ENCODE measurements around the gene ASF1A.

Gene ASF1A

DNA sequence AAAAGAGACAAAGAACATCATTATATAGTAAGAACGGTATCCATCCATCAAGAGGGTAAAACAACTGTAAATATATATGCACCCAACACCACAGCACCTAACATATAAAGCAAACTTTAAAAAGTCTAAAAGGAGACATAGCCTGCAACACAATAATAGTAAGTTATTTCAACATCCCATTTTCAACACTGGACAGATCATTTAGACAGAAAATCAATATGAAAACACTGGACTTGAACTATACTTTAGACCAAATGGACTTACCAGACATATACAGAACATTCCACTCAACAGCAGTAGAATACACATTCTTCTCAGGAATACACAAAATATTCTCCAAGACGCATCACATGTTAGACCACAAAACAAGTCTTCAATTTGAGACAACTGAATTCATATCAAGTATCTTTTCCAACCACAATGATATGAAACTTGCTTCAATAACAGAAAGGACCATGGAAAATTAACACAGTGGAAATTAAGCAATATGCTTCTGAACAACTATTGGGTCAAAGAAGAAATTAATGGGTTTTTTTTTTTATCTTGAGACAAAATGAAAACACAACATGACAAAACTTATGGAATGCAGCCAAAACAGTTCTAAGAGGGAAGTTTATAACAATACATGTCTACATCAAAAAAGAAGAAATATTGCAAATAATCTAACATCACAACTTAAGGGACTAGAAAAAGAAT is 23.9 kb upstream of the ASF1A start:
- H3K4me2 ChIP-seq (ENCODE audit: low read depth, low read length, poor library complexity, severe bottlenecking) = no peak overlapping the region
- no peak for TF ChIP-seq CTCF (conservative IDR thresholded peaks at IDR 0.05; ENCODE audit: low read length)
- TF ChIP-seq EZH2phosphoT487 (IDR thresholded peaks at IDR 0.05; ENCODE audit: borderline replicate concordance) = no peak
- no peak overlapping the region for H3K9ac ChIP-seq (ENCODE audit: low read depth, low read length, poor library complexity, severe bottlenecking)
- no peaks in the 10 kb centered on the region for H3F3A ChIP-seq (ENCODE audit: low read depth)
- H3K79me2 ChIP-seq (ENCODE audit: insufficient read depth, low read length) = peaks cover 14% of the 10 kb centered on the region; the same call in 1 of the 2 replicates
- no peaks in the 10 kb centered on the region for H4K20me1 ChIP-seq (ENCODE audit: insufficient read depth, low read length, poor library complexity, severe bottlenecking)
- no peaks in the 10 kb centered on the region for H3K27me3 ChIP-seq (ENCODE audit: insufficient read depth, low read length, poor library complexity, severe bottlenecking)
- peaks cover under 1% of the 10 kb centered on the region for H3K4me1 ChIP-seq (ENCODE audit: insufficient read depth, low read length, poor library complexity, severe bottlenecking)
- peaks cover 10% of the 10 kb centered on the region; the same call in 1 of the 2 replicates for H3K9me3 ChIP-seq (ENCODE audit: insufficient read depth, low read depth, low read length)
- no peak overlapping the region for H2AFZ ChIP-seq (ENCODE audit: low read length)
- no peak overlapping the region for H3K4me3 ChIP-seq (ENCODE audit: low read length, poor library complexity, severe bottlenecking)
- H3K9me2 ChIP-seq (replicated peaks; ENCODE audit: low read depth, low read length) = no peaks in the 10 kb centered on the region
- no peaks in the 10 kb centered on the region for H3K36me3 ChIP-seq (ENCODE audit: insufficient read depth, low read length)

GRCh38 chr6:118871331-118871730 is 22.6 kb upstream of the ASF1A start:
- Histone ChIP-seq H3F3A (ENCODE audit: low read depth) (no peaks in the 10 kb centered on the region), H3K27me3 (ENCODE audit: insufficient read depth, low read length, poor library complexity, severe bottlenecking) (no peaks in the 10 kb centered on the region), H3K9me2 (replicated peaks; ENCODE audit: low read depth, low read length) (no peaks in the 10 kb centered on the region), H3K4me2 (ENCODE audit: low read depth, low read length, poor library complexity, severe bottlenecking) (no peak overlapping the region), H3K9ac (ENCODE audit: low read depth, low read length, poor library complexity, severe bottlenecking) (no peak overlapping the region), H3K4me3 (ENCODE audit: low read length, poor library complexity, severe bottlenecking) (no peak overlapping the region), H2AFZ (ENCODE audit: low read length) (no peak overlapping the region), H3K4me1 (ENCODE audit: insufficient read depth, low read length, poor library complexity, severe bottlenecking) (no peaks in the 10 kb centered on the region), H4K20me1 (ENCODE audit: insufficient read depth, low read length, poor library complexity, severe bottlenecking) (no peaks in the 10 kb centered on the region), H3K9me3 (ENCODE audit: insufficient read depth, low read depth, low read length) (peaks cover 8% of the 10 kb centered on the region; the same call in 1 of the 2 replicates), H3K79me2 (ENCODE audit: insufficient read depth, low read length) (peaks cover 8% of the 10 kb centered on the region; the same call in 1 of the 2 replicates), H3K36me3 (ENCODE audit: insufficient read depth, low read length) (no peaks in the 10 kb centered on the region)
- TF ChIP-seq EZH2phosphoT487 (IDR thresholded peaks at IDR 0.05; ENCODE audit: borderline replicate concordance) = no peak
- no peak for TF ChIP-seq CTCF (conservative IDR thresholded peaks at IDR 0.05; ENCODE audit: low read length)

DNA sequence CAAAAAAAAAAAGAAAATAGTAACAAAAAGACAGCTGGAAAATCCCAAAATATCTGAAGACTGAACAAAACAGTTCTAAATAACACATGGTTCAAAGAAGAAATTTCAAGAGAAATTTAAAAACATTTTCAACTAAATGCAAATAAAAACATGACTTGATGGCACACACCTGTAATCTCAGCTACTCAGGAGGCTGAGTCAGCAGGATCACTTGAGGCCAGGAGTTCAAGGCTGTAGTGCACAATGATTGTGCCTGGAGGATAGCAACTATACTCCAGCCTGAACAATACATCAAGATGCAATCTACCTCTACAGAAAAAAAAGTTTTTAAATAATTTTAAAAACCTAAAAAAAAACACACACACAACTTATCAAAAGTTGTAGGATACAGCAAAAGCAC is 21.6 kb upstream of the ASF1A start:
- Histone ChIP-seq H3K27me3 (ENCODE audit: insufficient read depth, low read length, poor library complexity, severe bottlenecking) (no peaks in the 10 kb centered on the region), H3K4me2 (ENCODE audit: low read depth, low read length, poor library complexity, severe bottlenecking) (no peak overlapping the region), H3K4me1 (ENCODE audit: insufficient read depth, low read length, poor library complexity, severe bottlenecking) (no peaks in the 10 kb centered on the region), H4K20me1 (ENCODE audit: insufficient read depth, low read length, poor library complexity, severe bottlenecking) (no peaks in the 10 kb centered on the region), H3F3A (ENCODE audit: low read depth) (no peaks in the 10 kb centered on the region), H3K9me3 (ENCODE audit: insufficient read depth, low read depth, low read length) (no peaks in the 10 kb centered on the region), H3K9me2 (replicated peaks; ENCODE audit: low read depth, low read length) (no peaks in the 10 kb centered on the region), H3K79me2 (ENCODE audit: insufficient read depth, low read length) (peaks cover 14% of the 10 kb centered on the region; the same call in 1 of the 2 replicates), H3K36me3 (ENCODE audit: insufficient read depth, low read length) (no peaks in the 10 kb centered on the region), H3K9ac (ENCODE audit: low read depth, low read length, poor library complexity, severe bottlenecking) (no peak overlapping the region), H3K4me3 (ENCODE audit: low read length, poor library complexity, severe bottlenecking) (no peak overlapping the region), H2AFZ (ENCODE audit: low read length) (no peak overlapping the region)
- TF ChIP-seq EZH2phosphoT487 (IDR thresholded peaks at IDR 0.05; ENCODE audit: borderline replicate concordance) = no peak

DNA sequence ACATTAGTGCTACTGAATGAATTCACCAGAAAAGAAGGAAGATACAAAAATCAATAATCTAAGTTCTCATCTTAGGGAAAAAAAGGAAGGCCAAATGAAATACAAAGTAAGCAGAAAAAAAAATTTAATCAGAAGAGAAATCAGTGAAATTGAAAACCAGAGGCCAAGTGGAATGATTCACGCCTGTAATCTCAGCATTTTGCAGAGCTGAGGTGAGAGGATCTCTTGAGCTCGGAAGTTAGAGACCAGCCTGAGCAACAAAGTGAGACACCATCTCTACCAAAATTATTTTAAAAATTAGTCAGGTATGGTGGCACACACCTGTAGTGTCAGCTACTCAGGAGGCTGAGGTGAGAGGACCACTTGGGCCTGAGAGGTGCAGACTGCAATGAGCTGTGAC is 21.2 kb upstream of the ASF1A start:
- Histone ChIP-seq H3K4me2 (ENCODE audit: low read depth, low read length, poor library complexity, severe bottlenecking) (no peak overlapping the region), H3K27me3 (ENCODE audit: insufficient read depth, low read length, poor library complexity, severe bottlenecking) (no peaks in the 10 kb centered on the region), H3K9me2 (replicated peaks; ENCODE audit: low read depth, low read length) (no peaks in the 10 kb centered on the region), H3K79me2 (ENCODE audit: insufficient read depth, low read length) (peaks cover 18% of the 10 kb centered on the region; the same call in 1 of the 2 replicates), H3K36me3 (ENCODE audit: insufficient read depth, low read length) (no peaks in the 10 kb centered on the region), H3K9me3 (ENCODE audit: insufficient read depth, low read depth, low read length) (no peaks in the 10 kb centered on the region), H4K20me1 (ENCODE audit: insufficient read depth, low read length, poor library complexity, severe bottlenecking) (no peaks in the 10 kb centered on the region), H2AFZ (ENCODE audit: low read length) (no peak overlapping the region), H3K4me1 (ENCODE audit: insufficient read depth, low read length, poor library complexity, severe bottlenecking) (no peaks in the 10 kb centered on the region), H3F3A (ENCODE audit: low read depth) (no peaks in the 10 kb centered on the region), H3K4me3 (ENCODE audit: low read length, poor library complexity, severe bottlenecking) (no peak overlapping the region), H3K9ac (ENCODE audit: low read depth, low read length, poor library complexity, severe bottlenecking) (no peak overlapping the region)
- TF ChIP-seq EZH2phosphoT487 (IDR thresholded peaks at IDR 0.05; ENCODE audit: borderline replicate concordance) (no peak), CTCF (conservative IDR thresholded peaks at IDR 0.05; ENCODE audit: low read length) (no peak)

Data from Loucy (cell line).